GM12892 (cell line): ENCODE measurements around the gene ATP11A.

Experiments
- POLR2A ChIP-seq: IDR thresholded peaks from 2 replicates; pipeline ENCODE4 v1.6.1; 2011; ENCODE audit warnings: low read depth, low read length, control low read depth
- POLR2AphosphoS5 ChIP-seq: IDR thresholded peaks from 2 replicates; pipeline ENCODE4 v1.6.1; 2011; ENCODE audit warnings: low read depth, low read length, control low read depth

- TF ChIP-seq POLR2A (no peak), POLR2AphosphoS5 (no peak)
These were observed 149.7 kb downstream of the ATP11A start for GRCh38 chr13:112839356-112840105.
